OCI-LY7 (cell line): ENCODE data around the gene NDST4. TPM values are rescaled to one million over a fixed set of nuclear protein-coding genes. Genes with fewer than 3 reads are reported as not detected.

ENCODE experiments used
- small RNA-seq: library from RNA; depleted of rRNA; stranded (forward); fragments of <200 nt; gene quantifications from one replicate; pipeline ENCODE3, GENCODE V24; 2014
- total RNA-seq, 2 experiments: library from RNA; depleted of rRNA in 1 of 2; stranded (reverse); fragments of >200 nt in 1 of 2; shearing (Covaris generic) in 1 of 2; gene quantifications; 2 replicates each; pipeline ENCODE4 v1.2.3, GENCODE V29; 2014 to 2022

NDST4 gene
- total RNA-seq, 2 experiments from 2014 or later, result not detected

Small RNA genes within 50 kb of the gene (small RNA-seq; reads per million reads assigned to genes)
- gene RN7SL808P, result not detected
